AG04449 (cell line): Measurements from ENCODE around the gene OPRM1.

Source experiments
- CTCF ChIA-PET: fragments of 350-600 bp; formaldehyde crosslinking; extraction: SDS; loops from one replicate; lab custom pipeline; 2021; ENCODE audit warnings: antibody characterized with exemption; lab: Yijun Ruan, JAX
- POLR2A ChIA-PET: fragments of 400-600, 350-600 bp; formaldehyde crosslinking; extraction: SDS; loops from one replicate; lab custom pipeline; 2020; ENCODE audit warnings: antibody characterized with exemption, inconsistent platforms; lab: Yijun Ruan, JAX
- DNase-seq: peaks from one replicate; pipeline ENCODE4 v3.0.0-alpha.2; 2010; ENCODE audit warnings: low read depth, low spot score
- H3K4me3 ChIP-seq: 2 replicates; pipeline ENCODE4 v1.5.1; 2011; ENCODE audit warnings: low read depth, mild to moderate bottlenecking, control low read depth, low read length
- CTCF ChIP-seq: IDR thresholded peaks from one replicate; pipeline ENCODE4 v1.5.1; 2011; ENCODE audit warnings: mild to moderate bottlenecking, moderate library complexity, low read length, control low read depth, inconsistent platforms; ENCODE audit not compliant: insufficient read depth; ENCODE audit errors: missing control alignments

OPRM1 gene

GRCh38 chr6:154093231-154094044 lies 54.4 kb downstream of the OPRM1 start:
- no peak for TF ChIP-seq CTCF
- POLR2A ChIA-PET = no interaction called here
- CTCF ChIA-PET = no interaction called here
- H3K4me3 ChIP-seq = no peak overlapping the region
- DNase-seq = no peak

DNA sequence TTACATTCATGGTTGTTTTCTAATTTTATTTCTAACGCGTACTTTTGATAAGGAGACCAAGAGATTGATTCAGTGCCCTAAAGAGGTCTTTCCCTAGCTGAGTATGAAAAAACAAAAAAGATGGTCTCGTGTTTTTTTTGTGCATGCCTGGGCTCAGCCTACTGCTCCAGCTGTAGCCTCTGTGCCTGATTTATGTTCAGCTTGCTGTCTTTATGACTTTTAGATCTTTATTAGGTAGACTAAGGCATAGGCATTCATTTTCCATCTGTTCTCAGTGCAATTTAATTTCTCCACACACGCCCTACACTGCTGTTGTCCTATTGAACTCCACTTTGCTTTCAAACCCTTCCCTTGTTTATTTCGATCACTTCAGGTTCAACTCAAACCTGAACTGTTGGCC lies 56.5 kb downstream of the OPRM1 start:
- ChIA-PET CTCF (no interaction called here), POLR2A (no interaction called here)
- no peak for TF ChIP-seq CTCF
- DNase-seq = no peak
- H3K4me3 ChIP-seq = no peak overlapping the region

GRCh38 chr6:154096316-154096715 lies 57.3 kb downstream of the OPRM1 start:
- CTCF ChIA-PET = no interaction called here
- DNase-seq = no peak
- POLR2A ChIA-PET = no interaction called here
- no peak overlapping the region for H3K4me3 ChIP-seq
- TF ChIP-seq CTCF = no peak

DNA sequence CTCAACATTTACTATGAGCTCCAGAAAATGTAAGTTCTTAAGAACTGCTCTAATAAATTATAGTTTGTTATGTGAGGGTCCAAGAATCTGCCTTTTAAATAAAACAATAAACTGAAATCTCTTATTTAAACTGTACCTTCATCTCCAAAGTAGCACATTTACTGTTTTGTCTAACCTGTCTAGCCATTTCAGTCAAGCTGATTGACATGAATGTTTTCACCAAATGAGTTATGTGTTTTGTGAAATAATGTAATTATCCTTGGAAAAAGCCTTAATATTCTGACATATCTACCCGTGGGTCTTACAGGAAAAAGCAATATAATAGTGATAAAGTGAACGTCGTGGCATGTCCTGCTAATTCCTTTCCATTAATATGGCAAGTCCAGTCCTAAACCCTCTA lies 57.8 kb downstream of the OPRM1 start:
- no peak overlapping the region for H3K4me3 ChIP-seq
- no peak for DNase-seq
- CTCF ChIA-PET = no interaction called here
- no peak for TF ChIP-seq CTCF
- POLR2A ChIA-PET = no interaction called here

GRCh38 chr6:154099211-154099610 lies 60.2 kb downstream of the OPRM1 start:
- TF ChIP-seq CTCF = no peak
- ChIA-PET CTCF (no interaction called here), POLR2A (no interaction called here)
- H3K4me3 ChIP-seq = no peak overlapping the region
- no peak for DNase-seq

GRCh38 chr6:154106251-154106650 lies 67.2 kb downstream of the OPRM1 start:
- no peak for DNase-seq
- no peak for TF ChIP-seq CTCF
- H3K4me3 ChIP-seq = no peak overlapping the region
- POLR2A ChIA-PET = no interaction called here
- CTCF ChIA-PET = no interaction called here
